ENCODE measurements around the gene GALNT6. TPM values are rescaled to one million over a fixed set of nuclear protein-coding genes. Genes with fewer than 3 reads are reported as not detected.

Gene GALNT6
- polyA plus RNA-seq, 1 donor from 2014 or later = not detected

GRCh38 chr12:51424662-51425539, 33.7 kb upstream of the GALNT6 start, which contains the start of gene SLC4A8:
Gene SLC4A8, plus strand, starts transcription at chr12:51424831. Its CDS starts 157 bp downstream, at chr12:51424988.
- Histone ChIP-seq H3K27me3 (ENCODE audit: insufficient read depth, low read depth, low read length) (no peaks in the 10 kb centered on the region), H3K27ac (ENCODE audit: low read length) (peak within 1 kb of the TSS; percentile 83), H2AFZ (ENCODE audit: low read depth, low read length) (peak within 1 kb of the TSS; percentile 80), H3K9me3 (ENCODE audit: low read length) (no peaks in the 10 kb centered on the region), H3K4me2 (ENCODE audit: low read length) (peak within 1 kb of the TSS; percentile 61), H4K20me1 (ENCODE audit: insufficient read depth) (no peaks in the 10 kb centered on the region), H3F3A (ENCODE audit: insufficient read depth, low read length, poor library complexity, severe bottlenecking) (no peaks in the 10 kb centered on the region), H3K4me3 (ENCODE audit: low read length) (peak within 1 kb of the TSS; percentile 95), H3K79me2 (replicated peaks; ENCODE audit: insufficient read depth, low read length) (peaks cover 36% of the 10 kb centered on the region), H3K9ac (ENCODE audit: low read length) (peak within 1 kb of the TSS; percentile 88), H3K9me2 (ENCODE audit: insufficient read depth, low read length) (no peaks in the 10 kb centered on the region), H3K36me3 (ENCODE audit: insufficient read depth, low read length) (no peaks in the 10 kb centered on the region)
- no peak for TF ChIP-seq EZH2 (IDR thresholded peaks at IDR 0.05; ENCODE audit: borderline replicate concordance, insufficient read depth, low read length, poor library complexity, severe bottlenecking)
- TF ChIP-seq POLR2AphosphoS5 (IDR thresholded peaks at IDR 0.05) = peak; percentile 83
- peak; percentile 77 for TF ChIP-seq SMC3 (conservative IDR thresholded peaks at IDR 0.05; ENCODE audit: poor library complexity)
- TF ChIP-seq MXI1 (conservative IDR thresholded peaks at IDR 0.05; ENCODE audit: poor library complexity, severe bottlenecking) = peak; percentile 78
- TF ChIP-seq, protein P1, sequence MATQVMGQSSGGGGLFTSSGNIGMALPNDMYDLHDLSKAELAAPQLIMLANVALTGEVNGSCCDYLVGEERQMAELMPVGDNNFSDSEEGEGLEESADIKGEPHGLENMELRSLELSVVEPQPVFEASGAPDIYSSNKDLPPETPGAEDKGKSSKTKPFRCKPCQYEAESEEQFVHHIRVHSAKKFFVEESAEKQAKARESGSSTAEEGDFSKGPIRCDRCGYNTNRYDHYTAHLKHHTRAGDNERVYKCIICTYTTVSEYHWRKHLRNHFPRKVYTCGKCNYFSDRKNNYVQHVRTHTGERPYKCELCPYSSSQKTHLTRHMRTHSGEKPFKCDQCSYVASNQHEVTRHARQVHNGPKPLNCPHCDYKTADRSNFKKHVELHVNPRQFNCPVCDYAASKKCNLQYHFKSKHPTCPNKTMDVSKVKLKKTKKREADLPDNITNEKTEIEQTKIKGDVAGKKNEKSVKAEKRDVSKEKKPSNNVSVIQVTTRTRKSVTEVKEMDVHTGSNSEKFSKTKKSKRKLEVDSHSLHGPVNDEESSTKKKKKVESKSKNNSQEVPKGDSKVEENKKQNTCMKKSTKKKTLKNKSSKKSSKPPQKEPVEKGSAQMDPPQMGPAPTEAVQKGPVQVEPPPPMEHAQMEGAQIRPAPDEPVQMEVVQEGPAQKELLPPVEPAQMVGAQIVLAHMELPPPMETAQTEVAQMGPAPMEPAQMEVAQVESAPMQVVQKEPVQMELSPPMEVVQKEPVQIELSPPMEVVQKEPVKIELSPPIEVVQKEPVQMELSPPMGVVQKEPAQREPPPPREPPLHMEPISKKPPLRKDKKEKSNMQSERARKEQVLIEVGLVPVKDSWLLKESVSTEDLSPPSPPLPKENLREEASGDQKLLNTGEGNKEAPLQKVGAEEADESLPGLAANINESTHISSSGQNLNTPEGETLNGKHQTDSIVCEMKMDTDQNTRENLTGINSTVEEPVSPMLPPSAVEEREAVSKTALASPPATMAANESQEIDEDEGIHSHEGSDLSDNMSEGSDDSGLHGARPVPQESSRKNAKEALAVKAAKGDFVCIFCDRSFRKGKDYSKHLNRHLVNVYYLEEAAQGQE (IDR thresholded peaks at IDR 0.05; ENCODE audit: borderline replicate concordance) = peak; percentile 49
- peak; percentile 90 for TF ChIP-seq CTCF (IDR thresholded peaks at IDR 0.05; ENCODE audit: poor library complexity, severe bottlenecking)
- TF ChIP-seq RAD21 (conservative IDR thresholded peaks at IDR 0.05) = peak; percentile 63
- peak; percentile 78 for TF ChIP-seq TAF1 (IDR thresholded peaks at IDR 0.05; ENCODE audit: low read depth)
- peak; percentile 36 for TF ChIP-seq EP300 (conservative IDR thresholded peaks at IDR 0.05; ENCODE audit: poor library complexity, severe bottlenecking)

DNA sequence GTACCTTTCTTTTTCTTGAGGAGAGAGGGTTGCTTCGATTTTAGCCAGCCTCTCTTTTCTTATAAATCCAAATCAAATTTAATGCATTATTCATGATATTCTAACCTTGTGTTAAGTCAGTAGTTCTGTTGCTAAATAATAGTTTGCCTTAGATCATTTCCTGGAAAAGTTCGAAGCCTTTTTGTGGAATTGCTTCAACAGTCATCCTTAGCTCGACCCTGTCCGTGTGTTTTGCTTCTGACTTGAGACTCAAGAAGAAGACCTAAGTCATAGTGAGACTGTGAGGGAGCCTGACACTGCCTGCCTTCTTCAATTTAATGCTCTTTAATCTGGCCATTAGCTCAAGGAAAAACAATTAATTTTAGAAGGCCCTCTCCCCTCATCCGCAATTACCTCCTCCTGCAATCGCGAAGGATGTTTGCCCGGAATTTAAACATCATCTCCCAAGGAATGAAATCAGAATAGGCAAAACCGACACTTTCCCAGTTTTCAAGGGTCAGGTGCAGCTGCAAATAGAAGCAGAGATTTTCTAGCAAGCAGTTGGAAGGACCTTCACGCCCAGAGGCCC, 33.0 kb upstream of the GALNT6 start:
- peak overlapping the region; percentile 88 for H3K9ac ChIP-seq (ENCODE audit: low read length)
- TF ChIP-seq, protein P1 (IDR thresholded peaks at IDR 0.05; ENCODE audit: borderline replicate concordance) = peak; percentile 11
- TF ChIP-seq CTCF (IDR thresholded peaks at IDR 0.05; ENCODE audit: poor library complexity, severe bottlenecking) = no peak

More for the DNA sequence above, 33.0 kb upstream of the GALNT6 start:
- H3K27ac ChIP-seq (ENCODE audit: low read length) = peak overlapping the region; percentile 83
- H3K4me3 ChIP-seq (ENCODE audit: low read length) = peak overlapping the region; percentile 95
- no peaks in the 10 kb centered on the region for H3K36me3 ChIP-seq (ENCODE audit: insufficient read depth, low read length)
- no peaks in the 10 kb centered on the region for H3K9me3 ChIP-seq (ENCODE audit: low read length)
- peaks cover 34% of the 10 kb centered on the region for H3K79me2 ChIP-seq (replicated peaks; ENCODE audit: insufficient read depth, low read length)
- no peaks in the 10 kb centered on the region for H4K20me1 ChIP-seq (ENCODE audit: insufficient read depth)
- no peaks in the 10 kb centered on the region for H3K27me3 ChIP-seq (ENCODE audit: insufficient read depth, low read depth, low read length)
- H3F3A ChIP-seq (ENCODE audit: insufficient read depth, low read length, poor library complexity, severe bottlenecking) = no peaks in the 10 kb centered on the region
- H2AFZ ChIP-seq (ENCODE audit: low read depth, low read length) = peak overlapping the region; percentile 80
- H3K9me2 ChIP-seq (ENCODE audit: insufficient read depth, low read length) = no peaks in the 10 kb centered on the region
- peak overlapping the region; percentile 37 for H3K4me2 ChIP-seq (ENCODE audit: low read length)
